ENCODE results near the gene SEC14L1.

Gene SEC14L1

DNA sequence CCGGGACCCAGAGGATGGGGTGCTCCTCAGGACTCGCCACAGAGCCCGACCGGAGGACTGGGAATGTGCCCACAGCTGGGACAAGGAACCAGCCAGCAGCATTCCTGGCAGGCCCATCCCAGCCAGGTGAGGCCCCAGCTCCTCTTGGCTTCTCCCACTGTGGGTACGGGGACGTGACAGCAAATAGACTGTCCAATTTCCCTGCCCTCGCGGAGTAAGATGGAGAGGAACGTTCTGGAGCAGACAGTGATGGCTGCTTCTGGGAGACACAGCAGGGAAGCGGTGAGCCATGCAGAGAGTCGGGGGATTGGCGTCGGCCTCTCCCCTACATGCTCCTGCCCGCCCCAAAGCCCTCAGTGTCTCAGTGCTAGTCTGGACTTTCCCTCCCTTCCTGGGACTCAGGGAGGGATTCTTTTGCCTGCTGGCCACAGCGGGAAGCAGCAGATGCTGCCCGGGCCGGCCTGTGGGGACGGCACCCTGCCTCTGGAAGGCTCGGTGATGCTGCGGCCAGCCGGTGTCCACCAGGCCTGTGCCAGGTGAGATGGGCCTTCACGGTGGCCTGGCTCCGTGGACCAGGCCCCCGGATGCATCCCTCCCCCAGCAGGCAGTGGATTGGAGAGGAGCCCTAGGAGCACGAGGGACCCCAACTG is 89.1 kb downstream of the SEC14L1 start:
- H3K27ac ChIP-seq = no peak overlapping the region
- H3K36me3 ChIP-seq = no peaks in the 10 kb centered on the region
- H3K27me3 ChIP-seq = no peaks in the 10 kb centered on the region
- H3K4me1 ChIP-seq = peaks cover 0 to 4% (median 3%) of the 10 kb centered on the region in 4 donors
- no peak overlapping the region for H3K4me3 ChIP-seq
- no peak for DNase-seq
- intact Hi-C loops (cut with DNase I; ENCODE audit: low total_unique reads) = no loop called here
- H3K9me3 ChIP-seq = no peaks in the 10 kb centered on the region
- TF ChIP-seq, protein P1, sequence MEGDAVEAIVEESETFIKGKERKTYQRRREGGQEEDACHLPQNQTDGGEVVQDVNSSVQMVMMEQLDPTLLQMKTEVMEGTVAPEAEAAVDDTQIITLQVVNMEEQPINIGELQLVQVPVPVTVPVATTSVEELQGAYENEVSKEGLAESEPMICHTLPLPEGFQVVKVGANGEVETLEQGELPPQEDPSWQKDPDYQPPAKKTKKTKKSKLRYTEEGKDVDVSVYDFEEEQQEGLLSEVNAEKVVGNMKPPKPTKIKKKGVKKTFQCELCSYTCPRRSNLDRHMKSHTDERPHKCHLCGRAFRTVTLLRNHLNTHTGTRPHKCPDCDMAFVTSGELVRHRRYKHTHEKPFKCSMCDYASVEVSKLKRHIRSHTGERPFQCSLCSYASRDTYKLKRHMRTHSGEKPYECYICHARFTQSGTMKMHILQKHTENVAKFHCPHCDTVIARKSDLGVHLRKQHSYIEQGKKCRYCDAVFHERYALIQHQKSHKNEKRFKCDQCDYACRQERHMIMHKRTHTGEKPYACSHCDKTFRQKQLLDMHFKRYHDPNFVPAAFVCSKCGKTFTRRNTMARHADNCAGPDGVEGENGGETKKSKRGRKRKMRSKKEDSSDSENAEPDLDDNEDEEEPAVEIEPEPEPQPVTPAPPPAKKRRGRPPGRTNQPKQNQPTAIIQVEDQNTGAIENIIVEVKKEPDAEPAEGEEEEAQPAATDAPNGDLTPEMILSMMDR (IDR thresholded peaks at IDR 0.05) = no peak

DNA sequence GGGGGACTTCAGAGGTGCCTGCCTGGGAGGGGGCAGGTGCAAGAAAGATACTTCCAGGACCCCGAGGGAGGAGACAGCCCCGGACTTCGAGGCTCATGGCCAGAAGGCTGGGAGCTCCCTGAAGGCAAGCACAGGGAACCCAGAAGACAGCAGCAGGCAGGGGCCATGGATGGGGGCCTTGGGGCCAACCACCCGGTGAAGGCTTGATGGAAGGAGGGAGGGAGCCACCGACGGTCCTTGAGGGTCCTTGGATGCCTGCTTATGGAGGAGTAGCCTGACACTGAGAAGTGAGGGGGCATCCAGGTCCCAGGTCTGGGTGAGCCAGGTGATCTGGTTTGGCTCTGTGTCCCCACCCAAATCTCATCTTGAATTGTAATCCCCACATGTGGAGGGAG is 89.7 kb downstream of the SEC14L1 start:
- Histone ChIP-seq H3K36me3 (no peaks in the 10 kb centered on the region), H3K27ac (no peak overlapping the region), H3K4me1 (peaks cover 0 to 9% (median 7%) of the 10 kb centered on the region in 4 donors), H3K27me3 (no peaks in the 10 kb centered on the region), H3K9me3 (no peaks in the 10 kb centered on the region), H3K4me3 (no peak overlapping the region)
- TF ChIP-seq, protein P1 (IDR thresholded peaks at IDR 0.05) = no peak
- intact Hi-C loops (cut with DNase I; ENCODE audit: low total_unique reads) = no loop called here
- no peak for DNase-seq

DNA sequence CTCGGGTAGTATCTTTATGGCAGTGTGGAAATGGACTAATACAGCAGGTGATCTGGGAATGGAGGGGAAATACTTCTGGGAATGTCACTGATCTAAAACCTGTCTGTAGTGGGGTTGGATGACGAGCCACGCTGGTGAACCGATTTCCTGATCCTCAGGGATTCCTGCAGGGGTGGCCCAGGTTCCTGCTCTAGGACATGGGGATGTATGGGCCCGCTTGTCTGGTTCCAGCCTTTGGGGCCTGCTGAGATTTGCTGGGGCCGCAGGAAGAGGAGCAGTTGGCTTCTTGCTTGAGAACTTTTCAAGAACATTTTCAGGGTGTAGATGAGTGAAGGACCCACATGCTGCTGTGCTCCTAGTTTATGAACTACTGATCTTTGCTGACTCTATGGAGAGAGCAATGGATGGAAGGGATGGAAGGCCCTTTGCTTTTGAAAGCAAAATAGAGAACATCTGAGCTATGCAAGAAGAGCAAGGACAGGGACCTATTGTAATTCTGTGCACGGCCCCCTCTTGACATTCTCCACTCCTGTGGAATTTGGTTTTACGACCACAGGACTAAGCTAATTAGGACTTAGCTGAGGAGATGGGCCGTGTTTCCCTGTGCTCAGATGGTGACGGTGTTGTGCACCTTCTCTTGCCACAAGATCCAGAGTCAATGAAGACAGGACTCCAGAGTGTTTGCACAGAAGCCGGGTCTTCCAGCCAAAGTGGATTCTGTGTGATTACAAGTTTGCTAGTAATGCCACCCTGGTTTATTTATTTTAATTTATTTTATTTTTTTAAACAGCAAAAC is 90.5 kb downstream of the SEC14L1 start:
- TF ChIP-seq, protein P1 (IDR thresholded peaks at IDR 0.05) = no peak
- Histone ChIP-seq H3K36me3 (no peaks in the 10 kb centered on the region), H3K27me3 (no peaks in the 10 kb centered on the region), H3K4me1 (peaks cover 0 to 17% (median 7%) of the 10 kb centered on the region in 4 donors), H3K9me3 (no peaks in the 10 kb centered on the region), H3K27ac (no peak overlapping the region), H3K4me3 (no peak overlapping the region)
- DNase-seq = no peak
- intact Hi-C loops (cut with DNase I; ENCODE audit: low total_unique reads) = no loop called here

DNA sequence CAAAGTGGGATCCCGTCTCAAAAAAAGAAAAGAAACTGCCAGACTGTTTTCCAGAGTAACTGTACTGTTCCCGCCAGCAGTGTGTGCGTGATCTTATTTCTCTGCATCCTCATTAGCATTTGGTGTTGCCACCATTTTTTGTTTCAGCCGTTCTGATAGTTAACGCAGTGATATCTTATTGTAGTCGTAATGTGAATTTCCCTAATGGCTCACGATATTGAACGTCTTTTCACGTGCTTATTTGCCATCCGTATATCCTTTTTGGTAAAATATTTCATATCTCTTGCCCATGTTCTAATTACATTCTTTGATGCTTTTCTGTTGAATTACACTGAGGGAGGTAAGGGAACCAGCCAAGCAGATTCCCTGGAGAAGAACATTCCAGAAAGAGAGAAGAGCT is 92.4 kb downstream of the SEC14L1 start:
- Histone ChIP-seq H3K4me1 (peaks cover 0 to 17% (median 7%) of the 10 kb centered on the region in 4 donors), H3K9me3 (no peaks in the 10 kb centered on the region), H3K36me3 (no peaks in the 10 kb centered on the region), H3K27me3 (no peaks in the 10 kb centered on the region), H3K27ac (no peak overlapping the region), H3K4me3 (no peak overlapping the region)
- intact Hi-C loops (cut with DNase I; ENCODE audit: low total_unique reads) = no loop called here
- TF ChIP-seq, protein P1 (IDR thresholded peaks at IDR 0.05) = no peak
- DNase-seq = no peak

DNA sequence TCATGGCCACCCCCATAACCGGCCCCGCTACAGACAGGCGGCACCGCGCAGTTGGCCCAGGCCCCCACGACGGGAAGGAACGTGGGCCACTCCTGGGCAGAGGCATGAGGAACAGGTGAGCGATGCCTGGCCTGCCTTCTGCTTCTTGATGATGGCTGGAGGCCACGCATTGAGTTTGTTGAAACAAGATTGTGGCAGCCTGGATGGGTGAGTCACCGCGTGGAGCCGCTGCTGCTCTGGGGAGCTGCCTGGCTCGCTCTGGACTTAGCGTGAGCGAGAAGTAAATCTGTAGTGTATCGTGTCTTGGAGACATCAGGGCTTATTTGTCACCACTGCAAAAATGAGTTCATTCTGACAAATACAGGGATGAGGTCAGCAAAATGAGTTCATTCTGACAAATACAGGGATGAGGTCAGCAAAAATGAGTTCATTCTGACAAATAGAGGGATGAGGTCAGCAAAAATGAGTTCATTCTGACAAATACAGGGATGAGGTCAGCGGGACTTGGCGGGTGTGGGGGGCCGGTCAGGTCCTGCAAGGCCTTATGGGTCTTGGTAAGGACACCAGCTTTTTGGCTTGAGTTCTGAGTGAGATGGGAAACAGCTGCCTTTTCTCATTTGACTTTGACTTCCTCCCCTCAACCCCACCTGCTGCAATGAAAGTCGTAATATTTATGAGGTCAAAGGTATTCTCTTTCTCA is 93.0 kb downstream of the SEC14L1 start:
- intact Hi-C loops (cut with DNase I; ENCODE audit: low total_unique reads) = no loop called here
- TF ChIP-seq, protein P1 (IDR thresholded peaks at IDR 0.05) = no peak
- Histone ChIP-seq H3K36me3 (no peaks in the 10 kb centered on the region), H3K4me3 (no peak overlapping the region), H3K27me3 (no peaks in the 10 kb centered on the region), H3K27ac (no peak overlapping the region), H3K9me3 (no peaks in the 10 kb centered on the region), H3K4me1 (peaks cover 0 to 17% (median 7%) of the 10 kb centered on the region in 4 donors)
- DNase-seq = no peak

Measured in tibial artery (tissue), 4 donors.